ENCODE measurements around the gene LRRC72.

LRRC72 gene

DNA sequence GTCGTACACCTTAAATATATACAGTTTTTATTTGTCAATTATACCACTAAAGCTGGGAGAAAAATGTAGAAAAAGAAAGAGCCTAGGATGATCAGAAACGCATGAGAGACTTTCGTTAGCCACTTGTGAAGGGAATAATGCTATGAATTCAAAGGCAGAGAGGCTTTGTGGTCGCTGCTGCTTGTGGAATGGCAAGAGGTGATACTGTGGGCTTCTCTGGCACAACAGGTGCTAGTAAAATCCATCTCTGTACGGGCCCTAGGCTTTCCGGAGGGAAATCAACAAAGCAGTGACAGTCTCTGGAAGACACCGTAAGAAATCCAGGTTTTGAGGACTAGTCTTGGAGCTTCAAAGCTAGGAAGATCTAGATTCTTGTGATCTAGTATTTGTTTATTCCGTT is 52.6 kb downstream of the LRRC72 start:
- H3K9me3 ChIP-seq (ENCODE audit: control insufficient read depth in 2 of 2, low read length in 2 of 2) = no peaks in the 10 kb centered on the region
- no peaks in the 10 kb centered on the region for H3K4me1 ChIP-seq (ENCODE audit: control insufficient read depth, insufficient read depth, low read length)
- H3K27ac ChIP-seq (ENCODE audit: low read length) = no peak overlapping the region
- H3K9ac ChIP-seq (ENCODE audit: low read length in 2 of 2) = no peak overlapping the region
- no peak overlapping the region for H3K4me3 ChIP-seq (ENCODE audit: low read length in 2 of 2)
- H3K27me3 ChIP-seq (ENCODE audit: control insufficient read depth in 1 of 2, insufficient read depth in 2 of 2, low read length in 2 of 2) = no peaks in the 10 kb centered on the region
- no peaks in the 10 kb centered on the region for H3K36me3 ChIP-seq (ENCODE audit: control insufficient read depth in 2 of 2, insufficient read depth in 2 of 2, low read length in 2 of 2)

DNA sequence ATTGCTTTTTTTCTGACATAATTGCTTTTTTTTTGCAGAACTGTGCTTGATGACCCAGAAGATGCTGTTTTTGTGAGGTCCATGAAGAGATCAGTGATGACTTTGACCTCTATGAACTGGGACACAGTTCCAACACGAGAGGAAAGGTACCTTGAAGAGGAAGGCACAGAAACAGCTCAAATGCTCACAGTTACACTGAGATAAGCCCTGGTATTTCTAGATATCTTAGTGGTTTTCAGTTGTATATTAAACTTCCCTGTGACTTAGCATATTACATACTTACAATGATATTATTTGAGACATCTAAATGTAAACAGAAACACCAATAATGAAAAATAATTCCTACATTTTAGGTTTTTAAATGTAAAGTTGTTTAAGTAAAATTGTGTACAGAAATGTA is 54.7 kb downstream of the LRRC72 start:
- H3K27me3 ChIP-seq (ENCODE audit: control insufficient read depth in 1 of 2, insufficient read depth in 2 of 2, low read length in 2 of 2) = no peaks in the 10 kb centered on the region
- H3K4me1 ChIP-seq (ENCODE audit: control insufficient read depth, insufficient read depth, low read length) = no peaks in the 10 kb centered on the region
- no peaks in the 10 kb centered on the region for H3K9me3 ChIP-seq (ENCODE audit: control insufficient read depth in 2 of 2, low read length in 2 of 2)
- no peak overlapping the region for H3K9ac ChIP-seq (ENCODE audit: low read length in 2 of 2)
- H3K4me3 ChIP-seq (ENCODE audit: low read length in 2 of 2) = no peak overlapping the region
- H3K36me3 ChIP-seq (ENCODE audit: control insufficient read depth in 2 of 2, insufficient read depth in 2 of 2, low read length in 2 of 2) = no peaks in the 10 kb centered on the region
- no peak overlapping the region for H3K27ac ChIP-seq (ENCODE audit: low read length)

DNA sequence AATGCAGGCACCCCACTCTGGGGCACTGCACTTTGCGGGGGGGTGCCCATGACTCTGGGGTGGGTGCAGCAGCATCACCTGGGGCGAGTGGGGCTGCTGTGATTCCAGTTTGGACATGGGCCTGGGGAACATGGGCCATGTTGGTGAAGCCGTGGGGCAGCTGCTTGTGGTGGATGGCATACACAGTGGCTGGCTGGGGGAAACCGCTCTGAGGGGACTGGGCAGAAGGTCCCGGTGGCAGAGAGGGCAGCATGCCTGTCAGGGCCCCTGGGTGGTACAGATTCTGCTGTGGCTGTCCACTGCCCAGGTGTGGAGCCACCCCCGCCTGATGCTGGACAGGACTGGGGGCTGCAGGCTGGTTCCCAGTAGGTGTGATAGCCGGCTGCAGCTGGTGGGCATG is 57.2 kb downstream of the LRRC72 start:
- no peaks in the 10 kb centered on the region for H3K9me3 ChIP-seq (ENCODE audit: control insufficient read depth in 2 of 2, low read length in 2 of 2)
- H3K9ac ChIP-seq (ENCODE audit: low read length in 2 of 2) = no peak overlapping the region
- H3K4me1 ChIP-seq (ENCODE audit: control insufficient read depth, insufficient read depth, low read length) = no peaks in the 10 kb centered on the region
- H3K27ac ChIP-seq (ENCODE audit: low read length) = no peak overlapping the region
- no peaks in the 10 kb centered on the region for H3K27me3 ChIP-seq (ENCODE audit: control insufficient read depth in 1 of 2, insufficient read depth in 2 of 2, low read length in 2 of 2)
- H3K4me3 ChIP-seq (ENCODE audit: low read length in 2 of 2) = no peak overlapping the region
- H3K36me3 ChIP-seq (ENCODE audit: control insufficient read depth in 2 of 2, insufficient read depth in 2 of 2, low read length in 2 of 2) = no peaks in the 10 kb centered on the region

DNA sequence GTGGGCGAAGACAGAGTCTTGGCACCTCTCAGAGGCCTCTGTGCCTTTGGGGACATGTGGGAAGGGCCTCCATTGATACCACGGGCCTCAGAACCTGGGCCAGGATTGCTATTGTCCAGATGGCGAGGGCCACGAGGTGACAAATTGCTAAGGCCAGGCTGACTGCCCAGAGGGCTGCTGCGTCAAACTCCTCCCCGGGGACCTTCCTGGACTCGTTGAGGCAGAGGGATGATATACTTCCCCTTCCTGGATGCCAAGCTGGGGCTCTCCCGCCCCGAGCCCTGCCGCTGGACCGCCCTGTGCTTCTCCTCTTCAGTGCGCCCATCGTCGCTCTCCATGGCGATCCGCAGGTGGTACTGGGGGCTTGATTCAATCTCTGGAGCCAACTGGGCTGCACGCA is 58.9 kb downstream of the LRRC72 start:
- no peak overlapping the region for H3K4me3 ChIP-seq (ENCODE audit: low read length in 2 of 2)
- H3K4me1 ChIP-seq (ENCODE audit: control insufficient read depth, insufficient read depth, low read length) = no peaks in the 10 kb centered on the region
- no peaks in the 10 kb centered on the region for H3K9me3 ChIP-seq (ENCODE audit: control insufficient read depth in 2 of 2, low read length in 2 of 2)
- H3K27ac ChIP-seq (ENCODE audit: low read length) = no peak overlapping the region
- H3K36me3 ChIP-seq (ENCODE audit: control insufficient read depth in 2 of 2, insufficient read depth in 2 of 2, low read length in 2 of 2) = no peaks in the 10 kb centered on the region
- no peak overlapping the region for H3K9ac ChIP-seq (ENCODE audit: low read length in 2 of 2)
- no peaks in the 10 kb centered on the region for H3K27me3 ChIP-seq (ENCODE audit: control insufficient read depth in 1 of 2, insufficient read depth in 2 of 2, low read length in 2 of 2)

DNA sequence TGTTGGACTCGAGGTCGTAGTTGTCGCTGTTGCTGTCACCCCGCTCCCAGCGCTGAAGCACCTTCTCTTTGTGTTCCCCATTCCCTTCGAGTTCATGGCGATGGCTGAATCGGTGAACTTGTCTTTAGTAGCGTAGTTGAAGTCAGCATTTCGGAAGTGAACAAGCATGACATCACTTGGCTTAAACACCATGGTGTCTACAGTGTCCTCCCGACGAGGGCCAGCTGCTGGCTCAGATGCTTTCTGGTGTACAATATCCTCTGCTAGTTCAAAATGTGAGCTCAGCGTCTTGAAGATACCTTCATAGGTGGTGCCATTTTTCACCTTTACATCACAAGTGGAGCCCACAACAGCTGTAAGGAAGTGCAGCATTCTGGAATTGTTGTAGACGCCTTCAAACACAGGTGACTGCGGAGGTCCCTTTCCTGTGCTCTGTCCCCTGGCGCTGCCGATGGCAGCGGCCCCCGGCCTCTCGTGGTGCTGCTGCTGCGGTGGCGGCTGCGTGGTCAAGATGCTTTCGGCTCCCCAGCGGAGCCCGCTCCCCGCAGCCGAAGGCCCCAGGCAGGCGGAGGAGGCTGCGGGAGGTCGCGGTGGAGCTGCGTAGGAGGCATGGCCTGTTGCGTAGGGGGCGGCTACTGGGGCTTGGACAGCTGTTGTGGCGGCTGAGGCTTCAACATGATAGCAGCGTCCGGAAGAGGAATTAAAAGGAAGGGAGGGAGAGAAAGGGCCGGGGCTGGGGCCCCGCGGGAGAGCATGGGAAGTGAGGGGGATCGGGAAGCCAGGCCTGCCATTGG is 59.7 kb downstream of the LRRC72 start:
- no peak overlapping the region for H3K9ac ChIP-seq (ENCODE audit: low read length in 2 of 2)
- no peaks in the 10 kb centered on the region for H3K36me3 ChIP-seq (ENCODE audit: control insufficient read depth in 2 of 2, insufficient read depth in 2 of 2, low read length in 2 of 2)
- H3K9me3 ChIP-seq (ENCODE audit: control insufficient read depth in 2 of 2, low read length in 2 of 2) = no peaks in the 10 kb centered on the region
- H3K27ac ChIP-seq (ENCODE audit: low read length) = no peak overlapping the region
- H3K4me1 ChIP-seq (ENCODE audit: control insufficient read depth, insufficient read depth, low read length) = no peaks in the 10 kb centered on the region
- no peaks in the 10 kb centered on the region for H3K27me3 ChIP-seq (ENCODE audit: control insufficient read depth in 1 of 2, insufficient read depth in 2 of 2, low read length in 2 of 2)
- H3K4me3 ChIP-seq (ENCODE audit: low read length in 2 of 2) = no peak overlapping the region

DNA sequence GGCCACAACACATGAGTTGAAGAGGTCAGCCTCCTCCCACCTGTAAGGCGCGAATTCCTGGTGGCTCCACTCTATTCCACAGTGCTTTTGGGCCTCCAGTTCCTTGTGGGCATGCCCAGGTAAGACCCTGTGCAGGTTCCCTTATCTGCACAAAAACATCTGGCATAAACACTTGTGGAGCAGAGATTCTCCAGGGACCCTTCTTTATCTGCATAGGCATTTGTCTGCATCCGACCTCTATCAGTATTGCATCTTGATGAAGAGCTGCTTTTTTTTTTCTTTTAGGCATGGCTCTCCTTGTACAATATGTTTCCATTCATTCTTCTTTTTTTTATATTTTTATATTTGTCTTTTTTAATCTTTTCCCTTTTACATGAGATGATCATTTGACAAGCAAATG is 60.5 kb downstream of the LRRC72 start:
- no peaks in the 10 kb centered on the region for H3K4me1 ChIP-seq (ENCODE audit: control insufficient read depth, insufficient read depth, low read length)
- no peak overlapping the region for H3K4me3 ChIP-seq (ENCODE audit: low read length in 2 of 2)
- no peaks in the 10 kb centered on the region for H3K27me3 ChIP-seq (ENCODE audit: control insufficient read depth in 1 of 2, insufficient read depth in 2 of 2, low read length in 2 of 2)
- no peaks in the 10 kb centered on the region for H3K36me3 ChIP-seq (ENCODE audit: control insufficient read depth in 2 of 2, insufficient read depth in 2 of 2, low read length in 2 of 2)
- H3K27ac ChIP-seq (ENCODE audit: low read length) = no peak overlapping the region
- H3K9ac ChIP-seq (ENCODE audit: low read length in 2 of 2) = no peak overlapping the region
- no peaks in the 10 kb centered on the region for H3K9me3 ChIP-seq (ENCODE audit: control insufficient read depth in 2 of 2, low read length in 2 of 2)

DNA sequence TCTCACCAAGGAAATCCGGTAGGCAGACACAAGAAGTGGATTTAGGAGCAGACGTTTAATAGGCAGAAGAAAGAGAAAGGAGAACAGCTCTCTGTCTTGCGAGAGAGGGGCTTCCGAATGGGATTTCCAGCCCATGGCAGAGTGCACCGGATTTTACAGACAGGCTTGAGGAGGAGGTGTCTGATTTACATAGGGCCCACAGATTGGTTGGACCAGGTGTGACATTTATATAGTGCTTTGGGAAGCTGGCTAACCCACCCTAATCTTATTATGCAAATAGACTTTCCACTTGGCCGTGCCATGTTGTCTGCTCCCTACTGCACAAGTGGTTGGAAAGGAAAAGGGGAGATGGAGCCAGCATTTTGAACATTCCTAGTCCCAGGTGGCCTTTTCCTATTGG is 61.2 kb downstream of the LRRC72 start:
- Histone ChIP-seq H3K9me3 (ENCODE audit: control insufficient read depth in 2 of 2, low read length in 2 of 2) (no peaks in the 10 kb centered on the region), H3K9ac (ENCODE audit: low read length in 2 of 2) (no peak overlapping the region), H3K27ac (ENCODE audit: low read length) (no peak overlapping the region), H3K27me3 (ENCODE audit: control insufficient read depth in 1 of 2, insufficient read depth in 2 of 2, low read length in 2 of 2) (no peaks in the 10 kb centered on the region), H3K4me1 (ENCODE audit: control insufficient read depth, insufficient read depth, low read length) (no peaks in the 10 kb centered on the region), H3K4me3 (ENCODE audit: low read length in 2 of 2) (no peak overlapping the region), H3K36me3 (ENCODE audit: control insufficient read depth in 2 of 2, insufficient read depth in 2 of 2, low read length in 2 of 2) (no peaks in the 10 kb centered on the region)

DNA sequence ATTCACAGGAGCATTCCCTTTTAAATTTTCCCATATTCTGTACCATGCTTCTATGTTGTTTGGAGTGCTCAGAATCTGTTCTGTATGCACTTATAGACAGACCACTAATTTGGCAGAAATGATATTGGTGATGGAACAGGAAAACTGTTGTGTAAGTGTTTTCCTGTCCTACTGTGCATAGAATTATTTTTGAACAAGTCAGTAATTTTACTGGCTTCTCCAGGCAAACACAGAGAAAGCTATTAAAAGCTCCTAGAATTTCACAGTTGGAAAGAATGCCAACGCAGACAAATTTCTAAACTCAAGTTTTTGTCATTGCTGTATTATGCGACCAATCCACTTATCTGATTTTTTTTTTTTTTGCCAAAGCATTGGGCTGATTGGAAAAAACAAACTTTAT is 63.3 kb downstream of the LRRC72 start:
- Histone ChIP-seq H3K27me3 (ENCODE audit: control insufficient read depth in 1 of 2, insufficient read depth in 2 of 2, low read length in 2 of 2) (no peaks in the 10 kb centered on the region), H3K4me3 (ENCODE audit: low read length in 2 of 2) (no peak overlapping the region), H3K4me1 (ENCODE audit: control insufficient read depth, insufficient read depth, low read length) (no peaks in the 10 kb centered on the region), H3K9ac (ENCODE audit: low read length in 2 of 2) (no peak overlapping the region), H3K27ac (ENCODE audit: low read length) (no peak overlapping the region), H3K9me3 (ENCODE audit: control insufficient read depth in 2 of 2, low read length in 2 of 2) (no peaks in the 10 kb centered on the region), H3K36me3 (ENCODE audit: control insufficient read depth in 2 of 2, insufficient read depth in 2 of 2, low read length in 2 of 2) (no peaks in the 10 kb centered on the region)

DNA sequence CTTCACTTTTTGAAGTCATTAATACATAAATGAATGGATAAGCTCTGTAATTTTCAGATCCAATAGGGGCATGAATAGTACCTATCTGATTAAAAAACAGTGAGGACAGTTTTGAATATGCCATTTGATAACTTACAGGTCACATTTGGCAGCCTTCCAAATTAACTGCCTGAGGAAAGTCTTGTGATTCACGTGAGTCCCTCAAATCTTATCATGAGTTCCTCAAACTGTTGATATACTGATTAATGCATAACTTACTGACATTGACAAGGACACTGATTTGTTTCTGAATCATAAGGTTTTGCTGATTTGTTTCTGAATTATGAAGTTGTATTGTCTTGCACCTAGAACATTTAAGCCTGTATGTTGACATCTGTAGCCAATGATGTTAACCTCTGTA is 63.8 kb downstream of the LRRC72 start:
- no peaks in the 10 kb centered on the region for H3K27me3 ChIP-seq (ENCODE audit: control insufficient read depth in 1 of 2, insufficient read depth in 2 of 2, low read length in 2 of 2)
- no peak overlapping the region for H3K27ac ChIP-seq (ENCODE audit: low read length)

DNA sequence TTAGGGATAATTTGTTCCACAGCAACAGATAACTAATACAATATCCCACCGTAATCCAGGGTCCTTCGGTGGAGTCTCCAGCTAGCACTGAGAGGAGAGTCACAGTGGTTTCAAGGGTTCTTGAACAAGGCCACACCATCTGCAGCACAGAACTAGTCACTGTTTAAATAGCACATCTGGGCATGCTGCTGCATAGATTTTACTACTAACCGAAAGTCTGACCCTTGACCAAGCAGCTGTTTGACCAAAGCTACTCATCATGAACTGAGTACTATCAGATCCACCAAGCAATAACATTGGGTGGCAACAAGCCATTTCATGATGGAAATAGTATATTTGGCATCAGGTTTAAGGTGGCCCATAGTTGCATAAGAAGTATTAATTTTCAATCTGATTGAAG is 65.8 kb downstream of the LRRC72 start:
- Histone ChIP-seq H3K4me3 (ENCODE audit: low read length in 2 of 2) (no peak overlapping the region), H3K36me3 (ENCODE audit: control insufficient read depth in 2 of 2, insufficient read depth in 2 of 2, low read length in 2 of 2) (peaks cover 0 to 3% of the 10 kb centered on the region in 2 donors), H3K9ac (ENCODE audit: low read length in 2 of 2) (no peak overlapping the region), H3K4me1 (ENCODE audit: control insufficient read depth, insufficient read depth, low read length) (no peaks in the 10 kb centered on the region), H3K9me3 (ENCODE audit: control insufficient read depth in 2 of 2, low read length in 2 of 2) (no peaks in the 10 kb centered on the region), H3K27me3 (ENCODE audit: control insufficient read depth in 1 of 2, insufficient read depth in 2 of 2, low read length in 2 of 2) (no peaks in the 10 kb centered on the region), H3K27ac (ENCODE audit: low read length) (no peak overlapping the region)

More for the DNA sequence above, 63.8 kb downstream of the LRRC72 start:
- no peaks in the 10 kb centered on the region for H3K9me3 ChIP-seq (ENCODE audit: control insufficient read depth in 2 of 2, low read length in 2 of 2)
- H3K4me3 ChIP-seq (ENCODE audit: low read length in 2 of 2) = no peak overlapping the region
- H3K9ac ChIP-seq (ENCODE audit: low read length in 2 of 2) = no peak overlapping the region
- no peaks in the 10 kb centered on the region for H3K4me1 ChIP-seq (ENCODE audit: control insufficient read depth, insufficient read depth, low read length)
- no peaks in the 10 kb centered on the region for H3K36me3 ChIP-seq (ENCODE audit: control insufficient read depth in 2 of 2, insufficient read depth in 2 of 2, low read length in 2 of 2)

DNA sequence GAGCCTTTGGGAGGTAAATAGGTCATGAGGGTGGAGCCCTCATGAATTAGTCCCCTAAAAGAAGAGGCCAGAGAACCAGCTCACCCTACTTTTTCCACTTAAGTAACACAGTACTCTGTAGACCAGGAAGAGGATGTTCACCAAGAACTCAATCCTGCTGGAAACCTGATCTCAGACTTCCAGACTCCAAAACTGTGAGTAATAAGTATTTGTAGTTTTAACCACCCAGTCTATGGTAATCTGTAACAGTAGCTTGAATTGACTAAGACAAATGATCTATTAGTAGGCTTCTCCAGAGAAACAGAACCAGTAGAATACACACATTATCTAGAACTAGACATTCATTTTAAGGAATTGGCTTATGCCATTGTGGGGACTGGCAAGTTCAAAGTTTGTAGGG is 67.4 kb downstream of the LRRC72 start:
- Histone ChIP-seq H3K9me3 (ENCODE audit: control insufficient read depth in 2 of 2, low read length in 2 of 2) (no peaks in the 10 kb centered on the region), H3K27ac (ENCODE audit: low read length) (no peak overlapping the region), H3K9ac (ENCODE audit: low read length in 2 of 2) (no peak overlapping the region), H3K27me3 (ENCODE audit: control insufficient read depth in 1 of 2, insufficient read depth in 2 of 2, low read length in 2 of 2) (no peaks in the 10 kb centered on the region), H3K36me3 (ENCODE audit: control insufficient read depth in 2 of 2, insufficient read depth in 2 of 2, low read length in 2 of 2) (peaks cover 0 to 3% of the 10 kb centered on the region in 2 donors), H3K4me3 (ENCODE audit: low read length in 2 of 2) (no peak overlapping the region), H3K4me1 (ENCODE audit: control insufficient read depth, insufficient read depth, low read length) (no peaks in the 10 kb centered on the region)
